ENCODE results near the gene GPR142.

GPR142 gene

DNA sequence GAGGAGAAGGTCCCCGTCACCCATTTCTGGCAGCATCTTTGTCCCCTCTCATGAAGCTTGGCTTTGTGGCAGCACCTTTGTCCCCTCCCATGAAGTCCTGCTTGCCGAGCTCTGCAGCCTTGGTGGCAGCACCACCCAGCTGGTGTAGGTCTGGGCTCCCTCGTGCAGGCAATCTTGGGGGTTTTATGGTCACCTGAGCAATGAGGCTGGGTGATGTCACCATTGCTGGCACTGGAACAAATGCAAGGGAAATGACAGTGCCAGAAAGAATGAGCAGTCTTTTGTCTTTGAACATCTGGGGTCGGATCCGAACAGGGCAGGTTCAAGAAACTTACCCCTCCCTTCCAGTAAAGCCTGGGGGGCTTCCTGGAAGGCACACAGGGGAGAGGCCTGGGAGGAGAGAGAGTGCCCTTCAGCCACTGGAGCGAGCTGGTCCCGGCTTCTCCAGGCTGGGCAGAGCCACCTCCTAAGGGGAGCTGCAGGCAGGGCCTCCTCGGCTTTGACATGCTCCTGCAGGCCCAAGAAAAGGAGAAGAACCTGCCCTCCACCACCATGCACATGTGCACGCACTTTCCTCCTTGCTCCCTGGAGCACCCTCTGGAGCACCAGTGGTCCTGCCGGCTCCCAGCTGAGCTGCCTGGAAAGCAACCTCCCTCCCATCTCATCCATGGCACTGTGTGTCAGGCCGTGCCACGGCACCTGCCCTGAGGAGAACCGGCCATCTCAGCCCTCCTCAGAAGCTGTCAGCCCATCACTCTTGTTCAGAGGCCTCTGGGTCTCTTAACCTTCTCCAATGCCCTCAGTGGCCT lies 21.7 kb upstream of the GPR142 start:
- DNase-seq, result no peak

DNA sequence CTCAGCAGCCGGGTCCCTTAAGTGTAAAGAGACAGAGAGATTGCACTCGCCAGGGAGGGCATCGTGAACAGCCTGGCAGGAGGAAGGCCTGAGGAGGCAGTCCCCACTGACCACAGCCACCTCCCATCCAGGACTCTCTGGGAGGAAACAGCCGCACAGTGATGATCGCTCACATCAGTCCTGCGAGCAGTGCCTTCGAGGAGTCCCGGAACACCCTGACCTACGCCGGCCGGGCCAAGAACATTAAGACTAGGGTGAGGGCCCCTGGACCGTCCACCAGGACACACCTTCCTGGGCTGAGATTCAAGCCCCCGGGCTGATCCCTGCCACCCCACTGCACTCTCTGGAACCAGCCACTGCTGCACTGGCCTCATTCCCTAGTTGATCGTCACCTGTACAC lies 19.7 kb upstream of the GPR142 start:
- no peak for DNase-seq

DNA sequence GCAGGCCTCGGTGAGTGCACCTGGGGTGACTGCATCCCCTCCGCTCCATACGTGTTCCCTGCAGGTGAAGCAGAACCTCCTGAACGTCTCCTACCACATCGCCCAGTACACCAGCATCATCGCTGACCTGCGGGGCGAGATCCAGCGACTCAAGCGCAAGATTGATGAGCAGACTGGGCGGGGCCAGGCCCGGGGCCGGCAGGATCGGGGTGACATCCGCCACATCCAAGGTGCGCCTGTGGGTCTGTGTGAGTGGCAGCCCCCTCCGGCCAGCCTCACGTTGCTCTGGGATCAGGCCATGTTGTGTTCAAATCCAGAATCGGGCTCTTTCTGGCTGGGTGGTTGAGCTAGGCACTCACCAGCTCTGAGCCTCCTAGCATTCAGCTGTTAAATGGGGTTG lies 18.2 kb upstream of the GPR142 start:
- DNase-seq, result no peak

DNA sequence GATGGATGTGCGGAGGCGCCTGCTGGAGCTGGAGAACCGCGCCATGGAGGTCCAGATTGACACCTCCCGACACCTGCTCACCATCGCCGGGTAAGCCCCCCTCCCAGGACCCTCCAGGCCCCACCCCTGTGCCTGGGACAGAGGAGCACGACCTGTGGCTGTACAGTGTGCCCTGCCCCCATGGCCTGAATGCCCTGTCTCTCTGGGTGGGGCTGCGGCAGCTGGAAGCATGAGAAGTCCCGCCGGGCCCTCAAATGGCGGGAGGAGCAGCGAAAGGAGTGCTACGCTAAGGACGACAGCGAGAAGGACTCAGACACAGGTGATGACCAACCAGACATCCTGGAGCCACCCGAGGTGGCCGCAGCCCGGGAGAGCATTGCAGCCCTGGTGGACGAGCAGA lies 16.8 kb upstream of the GPR142 start:
- DNase-seq, result no peak

DNA sequence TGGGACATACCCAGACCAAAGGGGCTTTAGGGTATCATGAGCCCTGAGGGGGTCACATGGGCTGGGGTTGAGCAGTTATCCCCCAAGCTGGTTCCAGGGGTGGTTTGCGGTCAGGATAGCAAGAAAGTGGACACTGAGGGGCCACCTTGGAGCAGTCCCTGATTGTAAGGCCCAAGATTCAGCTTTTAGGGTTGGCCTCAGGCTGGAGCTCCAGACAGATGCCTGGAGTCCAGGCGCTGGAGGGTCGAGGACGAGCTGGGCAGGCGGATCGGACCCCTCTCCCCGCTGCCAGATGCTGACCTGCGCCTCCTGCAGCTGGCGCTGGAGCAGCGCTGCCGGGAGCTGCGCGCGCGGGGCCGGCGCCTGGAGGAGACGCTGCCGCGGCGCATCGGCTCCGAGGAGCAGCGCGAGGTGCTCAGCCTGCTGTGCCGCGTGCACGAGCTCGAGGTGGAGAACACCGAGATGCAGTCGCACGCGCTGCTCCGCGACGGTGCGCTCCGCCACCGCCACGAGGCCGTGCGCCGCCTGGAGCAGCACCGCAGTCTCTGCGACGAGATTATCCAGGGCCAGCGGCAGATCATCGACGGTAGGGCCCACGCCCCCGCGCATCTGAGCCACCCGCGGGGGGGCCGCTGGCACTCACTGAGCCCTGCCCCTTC lies 15.6 kb upstream of the GPR142 start:
- DNase-seq, result no peak

DNA sequence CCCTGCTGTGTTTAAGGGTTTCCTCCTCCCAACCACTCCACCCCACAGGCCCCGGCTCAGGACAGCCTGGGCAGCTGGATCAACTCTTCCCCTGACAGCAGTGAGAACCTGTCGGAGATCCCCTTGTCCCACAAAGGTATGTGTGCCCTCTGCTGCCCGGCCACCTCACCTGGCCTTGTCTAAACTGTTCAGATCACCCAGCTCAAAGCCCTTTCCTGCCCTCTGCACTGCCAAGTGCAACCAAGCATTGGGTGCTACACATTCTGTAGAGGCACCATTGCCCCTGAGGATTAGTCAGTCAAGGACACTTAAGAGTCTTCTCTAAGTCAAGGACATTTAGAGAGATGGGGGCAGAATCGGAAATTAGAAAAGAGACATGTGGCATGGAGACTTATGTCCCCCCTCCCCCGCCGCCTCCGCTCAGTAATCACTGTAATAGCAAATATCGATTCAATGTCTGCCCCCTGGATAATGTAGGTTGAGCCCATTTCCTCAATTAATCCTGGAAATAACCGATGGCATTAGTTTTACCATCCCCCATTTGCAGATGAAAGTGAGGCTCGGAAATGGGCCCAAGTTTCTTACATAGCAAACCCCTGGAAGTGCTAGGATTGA lies 13.8 kb upstream of the GPR142 start:
- DNase-seq, result no peak

DNA sequence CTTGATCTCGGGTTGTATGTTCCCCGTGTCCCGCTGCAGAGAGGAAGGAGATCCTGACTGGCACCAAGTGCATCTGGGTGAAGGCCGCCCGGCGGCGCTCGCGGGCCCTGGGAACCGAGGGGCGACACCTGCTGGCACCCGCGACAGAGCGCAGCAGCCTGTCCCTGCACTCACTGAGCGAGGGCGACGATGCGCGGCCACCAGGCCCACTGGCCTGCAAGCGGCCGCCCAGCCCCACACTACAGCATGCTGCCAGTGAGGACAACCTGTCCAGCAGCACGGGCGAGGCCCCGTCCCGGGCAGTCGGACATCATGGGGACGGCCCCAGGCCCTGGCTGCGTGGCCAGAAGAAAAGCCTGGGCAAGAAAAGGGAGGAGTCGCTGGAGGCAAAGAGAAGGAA lies 13.2 kb upstream of the GPR142 start:
- no peak for DNase-seq

DNA sequence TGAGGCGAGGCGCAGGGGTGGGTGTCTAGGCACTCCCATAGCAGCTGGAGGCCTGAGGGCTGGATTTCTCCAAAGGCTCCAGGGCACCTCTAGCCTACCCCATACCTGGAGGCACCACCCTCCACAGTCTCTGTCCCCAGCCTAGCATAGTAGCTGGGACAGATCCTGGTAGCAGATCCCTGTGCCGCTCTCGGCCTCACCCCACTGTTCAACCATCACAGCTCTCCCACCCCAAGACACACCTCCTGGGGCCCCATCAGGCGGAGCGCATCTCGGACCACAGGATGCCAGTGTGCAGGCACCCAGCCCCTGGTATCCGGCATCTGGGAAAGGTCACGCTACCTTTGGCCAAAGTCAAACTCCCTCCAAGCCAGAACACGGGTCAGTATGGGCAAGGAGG lies 12.7 kb upstream of the GPR142 start:
- DNase-seq, result no peak

DNA sequence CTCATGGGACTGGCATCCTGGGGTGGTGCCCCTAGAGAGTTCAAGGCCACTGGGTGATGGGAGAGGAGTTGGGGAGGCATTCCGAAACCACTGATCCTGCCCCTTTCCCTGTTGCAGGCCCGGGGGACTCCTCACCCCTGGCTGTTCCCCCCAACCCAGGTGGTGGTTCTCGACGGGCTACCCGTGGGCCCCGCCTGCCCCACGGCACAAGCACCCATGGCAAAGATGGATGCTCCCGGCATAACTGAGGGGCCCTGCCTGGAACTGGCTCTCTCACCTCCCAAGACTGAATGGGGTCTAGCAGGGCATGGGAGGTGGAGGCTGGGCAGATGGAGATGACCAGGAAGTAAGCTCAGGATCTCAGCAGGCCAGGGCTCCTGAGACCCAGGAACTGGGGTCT lies 12.2 kb upstream of the GPR142 start:
- DNase-seq, result no peak

DNA sequence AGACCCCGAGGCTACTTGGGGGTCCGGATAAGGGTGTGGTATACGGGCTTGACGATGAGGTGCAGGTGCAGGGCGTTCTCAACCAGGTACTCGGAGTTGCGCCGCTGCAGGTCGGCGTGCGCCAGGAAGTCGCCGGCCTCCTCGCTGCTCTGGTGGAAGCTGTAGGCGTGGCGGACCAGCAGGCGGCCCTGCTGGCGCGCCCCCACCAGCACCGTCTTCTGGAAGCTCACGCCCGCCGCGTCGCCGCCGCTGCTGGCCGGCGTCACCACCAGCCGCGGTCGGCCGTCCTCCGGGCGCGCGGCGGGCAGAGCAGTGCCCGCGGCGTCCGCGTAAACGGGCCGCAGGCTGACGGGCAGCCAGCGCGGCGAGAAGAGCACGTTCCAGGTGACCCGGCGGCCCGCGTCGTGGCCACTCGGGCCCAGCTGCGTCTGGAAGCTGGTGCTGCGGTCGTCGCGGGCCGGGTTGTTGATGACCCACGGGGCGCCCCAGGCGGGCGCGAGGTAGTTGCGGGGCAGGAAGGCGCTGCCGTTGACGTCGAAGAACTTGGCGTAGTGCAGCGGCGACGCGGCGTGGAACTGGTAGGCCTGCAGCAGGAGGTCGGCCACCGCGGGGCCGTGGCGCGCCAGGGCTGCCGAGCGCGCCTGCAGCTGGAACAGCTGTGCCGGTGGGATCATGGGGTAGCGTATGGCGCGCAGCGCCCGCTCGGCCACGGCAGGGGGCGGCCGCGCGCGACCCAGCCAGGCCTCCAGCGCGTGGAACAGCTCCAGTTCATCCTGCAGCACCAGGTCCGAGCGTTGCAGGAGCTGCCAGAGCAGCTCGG lies 10.4 kb upstream of the GPR142 start:
- DNase-seq, result no peak

DNA sequence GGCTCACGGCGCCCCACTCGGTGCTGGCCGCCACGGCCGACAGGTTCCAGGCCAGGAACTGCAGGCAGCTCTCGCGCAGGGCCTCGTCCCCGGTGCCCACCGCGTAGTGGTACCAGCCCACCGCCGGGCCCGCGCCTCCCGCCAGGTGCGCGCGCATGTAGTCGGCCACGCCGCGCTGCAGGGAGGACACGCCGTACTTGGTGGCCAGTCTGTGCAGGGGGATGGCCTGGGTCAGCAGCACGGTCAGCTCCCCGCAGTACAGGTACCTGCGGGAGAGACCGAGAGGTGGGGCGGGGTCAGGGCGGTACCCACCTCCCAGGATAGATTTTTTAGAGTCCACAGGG lies 9.9 kb upstream of the GPR142 start:
- no peak for DNase-seq

DNA sequence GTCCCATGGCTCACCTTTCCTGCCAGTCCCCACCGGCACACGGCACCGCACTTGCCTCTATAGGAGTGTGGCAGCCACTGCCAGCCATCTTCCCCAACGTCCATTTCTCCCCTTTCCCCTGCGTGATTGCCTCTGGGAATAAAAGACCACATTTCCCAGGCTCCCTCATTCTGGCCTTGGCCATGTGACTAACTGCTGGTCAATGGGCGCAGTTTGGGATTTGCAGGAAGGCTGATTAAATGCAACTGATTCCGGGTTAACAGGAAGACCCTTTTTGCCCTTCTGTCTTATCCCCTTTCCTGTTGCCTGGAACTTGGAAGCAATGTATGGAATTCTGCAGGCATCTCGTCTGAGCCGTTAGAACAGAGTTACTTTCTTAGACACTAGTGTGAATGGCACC lies 8.6 kb upstream of the GPR142 start:
- DNase-seq, result no peak

DNA sequence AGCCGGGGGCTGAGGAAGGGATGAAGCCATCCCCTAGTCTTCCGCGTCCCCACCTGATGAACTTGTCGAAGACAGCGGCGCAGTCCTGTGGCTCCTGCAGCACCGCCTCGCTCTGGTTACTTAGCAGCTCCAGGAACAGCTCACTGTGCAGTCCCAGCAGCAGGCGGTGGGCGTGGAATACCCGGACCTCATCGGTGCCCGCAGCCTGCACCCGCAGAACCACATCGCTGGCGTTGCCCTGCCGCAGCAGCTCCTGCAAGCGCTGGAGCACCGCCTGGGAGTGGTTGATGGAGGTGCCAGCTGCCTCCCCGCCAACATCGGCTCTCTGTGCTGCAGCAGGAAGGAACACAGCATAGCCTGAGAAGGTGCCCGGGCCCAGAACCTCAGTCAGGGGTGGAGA lies 7.4 kb upstream of the GPR142 start:
- DNase-seq, result no peak

DNA sequence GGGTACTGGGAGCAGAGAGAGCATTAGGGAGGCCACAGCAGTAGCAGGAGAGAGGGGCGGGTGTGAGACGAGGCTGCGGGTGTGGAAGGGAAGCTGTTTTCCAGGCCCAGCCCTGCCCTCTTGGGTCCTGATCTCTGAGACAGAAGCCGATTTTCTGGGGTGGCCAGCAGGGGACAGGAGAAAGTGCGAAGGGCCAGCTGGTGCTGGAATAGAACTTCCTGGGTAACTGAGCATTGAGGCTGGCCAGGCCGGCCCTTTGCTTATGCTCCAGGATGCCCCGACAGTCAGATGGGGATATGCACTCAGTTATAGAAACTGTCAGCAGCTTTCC lies 6.4 kb upstream of the GPR142 start:
- DNase-seq, result no peak

DNA sequence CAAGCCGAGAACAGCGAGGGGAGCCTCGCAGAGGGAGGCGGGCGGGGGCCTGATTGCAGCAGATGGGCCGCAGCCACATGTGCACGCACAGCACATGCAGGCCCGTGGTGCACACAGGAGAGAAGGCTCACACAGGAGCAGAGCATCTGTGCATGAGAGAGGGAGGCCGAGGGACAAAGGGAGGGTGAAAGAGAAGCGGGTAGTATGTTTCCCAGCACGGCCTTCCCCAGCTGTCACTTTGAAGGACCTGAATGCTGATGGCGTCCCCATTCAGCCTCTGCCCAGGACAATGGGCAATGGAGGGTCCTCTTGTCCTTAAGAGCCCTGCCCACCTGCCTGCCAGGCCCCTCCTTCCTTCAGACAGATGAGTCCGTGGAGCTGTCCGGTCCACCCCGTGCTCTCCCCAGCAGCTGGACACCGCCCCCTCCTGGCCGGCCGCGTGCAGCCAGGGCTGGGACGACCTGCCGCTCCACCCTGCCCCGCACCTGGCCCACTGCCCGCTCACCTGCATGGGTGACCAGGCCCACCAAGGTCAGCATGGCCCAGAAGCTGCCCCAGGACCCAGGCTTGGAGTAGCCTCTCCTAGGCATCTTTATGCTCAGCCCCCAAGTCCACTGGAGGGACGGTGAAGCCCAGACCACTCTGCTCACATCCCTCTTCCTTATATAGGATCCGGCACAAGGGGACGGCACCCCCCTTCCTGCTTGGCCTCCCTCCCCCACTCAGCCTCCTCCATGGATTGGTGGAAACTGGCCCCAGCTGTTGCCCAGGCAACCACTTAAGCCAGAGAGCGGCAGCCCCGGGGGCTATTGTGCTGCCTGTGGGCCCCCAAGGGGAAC lies 5.9 kb upstream of the GPR142 start, which contains the start of gene BTBD17:
TSS of gene BTBD17 (minus strand) at position 639 of the 839 bp plus-strand sequence. CDS start at position 590, 49 bp downstream.
- DNase-seq, result peak in 1 of 2 experiments; percentile 12

DNA sequence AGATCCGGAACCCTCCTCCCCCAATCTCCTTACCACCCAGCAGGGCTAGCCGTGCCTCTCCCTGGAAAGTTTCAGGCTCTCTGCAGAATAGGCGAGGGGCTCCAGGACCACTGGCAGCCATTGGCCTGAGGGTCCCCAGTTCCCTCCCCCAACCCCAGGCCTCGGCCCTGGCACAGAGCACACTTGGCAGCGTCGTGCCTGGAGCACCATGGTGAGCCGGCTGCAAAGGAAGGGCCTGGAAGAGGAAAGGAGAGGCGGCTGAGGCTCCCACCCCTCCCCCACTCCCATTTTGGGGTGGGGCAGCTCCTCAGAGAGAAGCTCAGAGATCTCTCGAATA lies 5.3 kb upstream of the GPR142 start:
- no peak for DNase-seq

DNA sequence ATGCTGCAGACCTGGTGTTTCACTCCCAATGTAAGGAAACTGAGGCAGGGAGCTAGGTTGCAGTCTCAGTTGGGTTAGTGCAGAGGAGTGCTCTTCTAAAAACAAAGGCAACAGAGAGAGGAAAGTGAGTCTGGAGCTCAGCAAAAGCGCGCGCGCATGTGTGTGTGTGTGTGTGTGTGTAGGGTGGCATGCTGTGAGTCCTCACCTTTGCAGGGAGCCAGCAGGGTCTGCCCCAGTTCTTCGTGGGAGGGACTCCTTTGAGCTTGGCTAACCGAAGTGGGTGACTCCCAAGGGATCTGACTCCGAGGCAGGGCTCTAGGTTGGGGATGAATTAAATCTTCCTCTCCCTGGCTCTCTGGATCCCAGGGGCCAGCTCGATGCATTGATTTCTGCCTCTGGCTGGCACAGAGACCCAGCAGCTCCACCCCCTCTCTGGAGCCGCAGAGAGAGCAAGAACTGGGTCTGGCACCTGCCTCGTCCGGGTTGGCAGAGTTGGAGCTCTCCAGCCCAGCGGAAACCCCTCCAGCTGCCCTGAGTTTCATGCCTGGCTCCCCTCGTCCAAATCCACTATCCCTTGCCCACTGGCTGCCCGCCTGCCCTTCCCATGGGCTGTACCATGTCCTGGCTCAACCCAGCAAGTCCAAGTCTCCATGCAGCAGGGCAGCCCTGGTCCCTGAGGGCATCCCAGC lies 4.4 kb upstream of the GPR142 start:
- no peak for DNase-seq

DNA sequence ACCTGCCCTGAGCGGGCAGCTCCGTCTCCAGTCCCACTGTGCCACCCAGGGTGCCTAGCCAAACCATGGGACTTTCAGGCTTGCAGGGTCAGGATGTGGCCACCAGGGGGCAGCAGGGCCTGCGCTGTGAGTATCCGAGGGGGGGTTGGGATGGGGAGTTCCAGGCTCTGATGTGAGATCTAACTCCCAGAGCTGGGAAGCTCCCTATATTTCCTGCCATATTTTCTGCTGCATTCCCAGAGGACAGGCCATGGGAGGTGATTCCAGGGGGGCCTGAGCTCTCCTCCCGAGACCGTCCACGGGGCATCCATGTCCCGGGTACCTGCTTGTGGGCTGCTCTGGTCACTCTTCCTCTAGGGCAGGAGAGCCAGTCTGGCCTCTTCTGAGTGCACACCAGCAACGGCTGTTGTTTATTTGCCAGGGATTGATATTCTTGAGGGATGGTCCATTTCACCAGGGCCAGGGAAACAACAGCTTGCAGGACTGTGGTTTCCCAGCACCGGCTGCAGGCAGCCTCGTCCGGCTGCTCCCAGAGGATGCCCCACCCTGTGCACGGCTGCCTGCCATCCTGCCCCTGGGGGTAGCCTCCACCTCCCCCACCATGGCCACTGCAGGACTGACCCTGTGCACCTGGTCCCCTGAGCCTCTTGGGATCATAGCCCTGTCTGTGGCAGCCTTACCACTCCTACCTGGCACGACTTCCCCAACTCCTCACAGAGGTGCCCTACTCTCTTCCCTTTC lies 1.2 kb downstream of the GPR142 start:
- peak in 1 of 2 experiments; percentile 47 for DNase-seq

DNA sequence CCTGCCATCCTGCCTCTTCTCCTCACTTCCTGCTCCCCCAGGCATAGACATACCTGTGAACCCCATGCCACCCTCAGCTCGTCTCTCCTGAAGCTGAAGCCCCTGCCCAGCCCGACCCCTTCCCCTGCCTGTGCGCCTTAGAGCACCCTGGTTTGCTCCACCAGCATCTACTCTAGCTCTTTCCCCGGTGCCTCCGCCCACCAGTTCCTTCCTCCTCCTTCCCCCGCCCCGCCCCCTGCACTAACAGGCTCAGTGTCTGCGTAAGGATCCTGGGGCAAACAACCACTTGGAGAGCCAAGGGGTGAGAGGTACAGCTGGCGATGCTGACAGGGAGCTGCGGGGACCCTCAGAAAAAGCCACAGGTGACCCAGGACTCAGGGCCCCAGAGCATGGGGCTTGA lies 1.9 kb downstream of the GPR142 start:
- no peak for DNase-seq

DNA sequence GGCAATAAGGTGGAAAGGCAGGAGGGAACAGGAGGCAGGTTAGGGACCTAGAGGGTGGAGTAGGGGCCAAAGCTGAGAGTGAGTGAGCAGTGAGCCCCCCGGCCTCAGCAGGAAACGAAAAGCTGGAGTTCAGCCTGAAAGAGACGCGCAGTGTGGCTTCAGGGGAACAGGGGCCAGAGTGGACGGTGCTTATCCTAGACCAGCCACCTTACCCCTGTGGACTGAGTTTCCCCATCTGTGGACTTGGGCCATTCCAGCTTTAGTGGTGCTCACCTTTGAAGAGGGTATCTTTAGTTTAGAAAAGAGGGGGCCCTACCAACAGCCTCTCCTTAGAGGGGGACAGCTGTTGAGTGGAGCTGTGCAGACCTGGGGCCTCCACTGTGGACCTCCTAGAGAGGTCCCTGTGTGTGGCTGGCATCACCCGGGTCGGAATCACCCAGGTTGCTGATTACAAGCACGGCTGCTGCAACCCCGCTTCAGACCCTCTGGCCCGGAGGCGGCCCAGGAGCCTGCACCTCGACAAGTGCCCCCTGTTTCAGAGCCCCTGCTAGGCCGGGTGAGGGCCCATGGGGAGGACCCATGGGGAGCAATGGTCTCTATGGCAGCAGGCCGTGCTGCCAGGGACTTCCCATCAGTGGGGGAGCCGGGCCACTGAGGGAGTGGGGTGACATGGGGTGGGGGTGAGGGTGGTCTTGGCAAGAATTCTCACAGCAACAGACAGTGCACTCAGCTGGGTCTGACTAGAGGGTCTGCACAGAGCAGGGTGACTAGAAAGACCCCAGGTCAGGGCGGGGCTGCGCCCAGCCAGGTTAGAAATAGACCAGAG lies 2.6 kb downstream of the GPR142 start:
- DNase-seq, result no peak
